Omental fat pad (tissue), 4 donors: ENCODE data around the gene CCDC51. TPM values are rescaled to one million over a fixed set of nuclear protein-coding genes. Genes with fewer than 3 reads are reported as not detected.

Source experiments
- ATAC-seq: fragments of 150-250 bp; one replicate; pipeline ENCODE4 v1.9.1; 2016; ENCODE audit warnings: mild to moderate bottlenecking, moderate library complexity; ENCODE audit not compliant: low FRiP score
- DNase-seq: peaks from one replicate; pipeline ENCODE4 v3.0.0-alpha.2; 2019; ENCODE audit warnings: low spot score
- total RNA-seq, 4 donors: library from RNA; depleted of rRNA; stranded (reverse); fragments of >200 nt; gene quantifications; one replicate each; pipeline ENCODE4 v1.1.0, GENCODE V29; 2016
- TF ChIP-seq, protein P1 (sequence below), 3 donors: fragments of 450-650 bp; IDR thresholded peaks; one replicate each; pipeline ENCODE4 v1.5.1; 2016 to 2017; ENCODE audit warnings: antibody characterized with exemption in 3 of 3, mild to moderate bottlenecking in 3 of 3, moderate library complexity in 2 of 3

The CCDC51 gene
- total RNA-seq, 4 donors from 2014 or later: 11.6 to 15.1 (median 13.6) TPM

DNA sequence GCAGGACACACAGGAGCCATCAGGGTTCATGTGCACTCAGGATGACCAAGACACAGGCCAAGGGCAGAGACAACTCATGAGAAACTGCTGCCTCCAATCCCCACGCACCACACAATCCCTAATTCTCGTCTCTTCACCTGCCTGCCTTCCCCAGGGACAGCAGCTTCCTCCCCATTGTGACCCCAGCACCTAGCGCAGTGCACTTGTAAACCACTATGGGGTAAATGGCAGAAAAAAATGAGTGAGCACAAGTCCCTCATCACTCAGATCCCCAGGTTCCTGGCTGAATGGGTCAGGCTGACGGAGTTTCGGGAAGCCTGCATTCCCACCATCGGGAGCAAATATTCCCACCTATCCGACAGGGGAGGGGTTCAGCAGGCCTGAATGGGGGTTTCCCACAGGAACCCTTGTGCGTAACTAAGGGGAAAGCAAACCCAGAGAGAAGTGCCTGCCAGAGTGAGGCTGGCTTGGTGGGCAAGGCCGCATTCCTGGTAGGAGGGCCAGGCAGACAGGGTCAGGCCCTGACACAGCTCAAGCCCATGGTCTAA, 28.8 kb downstream of the CCDC51 start:
- TF ChIP-seq, protein P1, sequence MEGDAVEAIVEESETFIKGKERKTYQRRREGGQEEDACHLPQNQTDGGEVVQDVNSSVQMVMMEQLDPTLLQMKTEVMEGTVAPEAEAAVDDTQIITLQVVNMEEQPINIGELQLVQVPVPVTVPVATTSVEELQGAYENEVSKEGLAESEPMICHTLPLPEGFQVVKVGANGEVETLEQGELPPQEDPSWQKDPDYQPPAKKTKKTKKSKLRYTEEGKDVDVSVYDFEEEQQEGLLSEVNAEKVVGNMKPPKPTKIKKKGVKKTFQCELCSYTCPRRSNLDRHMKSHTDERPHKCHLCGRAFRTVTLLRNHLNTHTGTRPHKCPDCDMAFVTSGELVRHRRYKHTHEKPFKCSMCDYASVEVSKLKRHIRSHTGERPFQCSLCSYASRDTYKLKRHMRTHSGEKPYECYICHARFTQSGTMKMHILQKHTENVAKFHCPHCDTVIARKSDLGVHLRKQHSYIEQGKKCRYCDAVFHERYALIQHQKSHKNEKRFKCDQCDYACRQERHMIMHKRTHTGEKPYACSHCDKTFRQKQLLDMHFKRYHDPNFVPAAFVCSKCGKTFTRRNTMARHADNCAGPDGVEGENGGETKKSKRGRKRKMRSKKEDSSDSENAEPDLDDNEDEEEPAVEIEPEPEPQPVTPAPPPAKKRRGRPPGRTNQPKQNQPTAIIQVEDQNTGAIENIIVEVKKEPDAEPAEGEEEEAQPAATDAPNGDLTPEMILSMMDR (IDR thresholded peaks at IDR 0.05): no peak
- ATAC-seq (no peak), DNase-seq (peak; percentile 18)

DNA sequence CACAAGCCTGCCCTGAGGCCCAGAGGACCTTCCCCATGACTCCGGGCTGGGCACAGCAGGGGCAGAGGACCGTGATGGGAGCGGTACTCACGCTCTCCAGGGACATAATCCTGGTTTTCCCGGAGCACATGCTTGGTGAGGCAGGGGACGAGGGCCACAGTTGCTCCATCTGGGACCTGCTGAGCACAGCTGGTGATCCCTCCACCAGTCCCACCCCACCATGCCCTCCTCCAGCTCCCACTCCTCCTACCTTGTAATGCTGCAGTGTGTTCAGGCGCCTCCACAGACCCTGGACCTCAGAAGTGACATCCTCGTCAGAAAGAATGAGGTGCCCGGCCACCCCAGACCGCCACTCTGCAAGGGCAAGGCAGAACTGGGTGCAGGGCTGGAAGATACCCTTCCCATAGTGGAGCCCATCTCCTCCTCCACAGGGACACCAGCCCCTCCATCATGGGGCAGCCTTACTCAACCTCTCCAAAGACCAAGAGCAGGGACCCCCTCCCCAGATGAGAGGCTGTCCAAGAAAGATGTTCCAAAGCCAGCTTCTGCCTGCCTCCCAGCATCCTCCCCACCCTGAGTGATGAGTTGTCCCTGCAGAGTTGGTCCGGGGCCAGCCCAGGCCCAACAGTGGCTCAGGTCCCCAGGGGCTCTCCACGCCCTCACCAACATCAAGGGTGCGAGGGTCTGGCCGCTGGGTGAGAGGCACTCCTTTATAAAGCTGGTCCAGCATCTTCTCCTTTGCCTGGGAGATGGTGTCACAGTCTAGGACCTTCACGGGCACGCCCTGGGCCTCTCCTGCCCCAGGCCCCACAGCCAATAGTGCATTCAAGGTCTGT, 29.5 kb downstream of the CCDC51 start:
- TF ChIP-seq, protein P1 (IDR thresholded peaks at IDR 0.05): no peak
- ATAC-seq (no peak), DNase-seq (peak; percentile 16)

DNA sequence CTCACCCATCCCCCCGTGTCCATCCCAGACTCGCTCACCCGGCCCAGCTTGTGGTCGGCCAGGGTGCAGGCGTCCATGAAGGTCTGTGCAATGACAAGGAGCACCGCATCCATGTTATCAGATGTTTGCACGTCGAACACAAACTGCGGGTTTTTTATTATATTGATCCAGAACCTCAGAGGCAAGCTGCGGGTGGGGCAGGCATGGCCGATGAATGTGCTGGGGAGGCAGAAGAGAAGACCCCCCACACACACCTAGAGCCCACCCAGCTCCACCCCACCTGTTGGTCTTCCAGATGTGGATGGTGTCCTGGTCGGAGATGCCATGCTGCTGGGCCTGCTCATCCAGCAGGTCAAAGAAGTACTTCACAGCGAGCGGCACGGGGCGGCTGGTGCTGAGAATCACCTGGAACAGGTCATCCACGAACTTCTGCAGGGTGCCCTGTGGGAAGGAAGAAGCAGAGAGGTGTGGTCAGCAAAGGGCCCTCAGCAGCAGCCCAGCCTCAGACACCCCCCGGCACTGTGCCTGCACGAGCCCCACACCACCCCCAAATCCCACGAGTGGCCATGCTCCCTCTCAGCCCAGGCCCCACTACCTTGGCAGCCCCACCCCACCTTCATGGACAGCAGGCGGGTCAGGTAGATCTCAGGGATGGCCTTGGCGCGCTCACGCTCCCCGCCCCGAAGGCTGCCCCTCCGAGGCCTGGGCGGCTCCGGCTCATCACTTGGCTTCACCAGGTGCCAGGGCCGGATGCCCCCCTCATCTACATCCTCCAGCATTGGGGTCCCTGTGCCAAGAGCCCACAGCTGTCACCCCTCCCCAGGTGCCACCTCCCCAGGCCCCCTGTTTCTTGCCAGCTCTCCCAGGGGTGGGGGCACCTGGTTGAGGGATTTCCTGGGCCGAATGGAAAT, 30.4 kb downstream of the CCDC51 start:
- no peak for ATAC-seq
- DNase-seq: peak; percentile 10
- TF ChIP-seq, protein P1 (IDR thresholded peaks at IDR 0.05): no peak

DNA sequence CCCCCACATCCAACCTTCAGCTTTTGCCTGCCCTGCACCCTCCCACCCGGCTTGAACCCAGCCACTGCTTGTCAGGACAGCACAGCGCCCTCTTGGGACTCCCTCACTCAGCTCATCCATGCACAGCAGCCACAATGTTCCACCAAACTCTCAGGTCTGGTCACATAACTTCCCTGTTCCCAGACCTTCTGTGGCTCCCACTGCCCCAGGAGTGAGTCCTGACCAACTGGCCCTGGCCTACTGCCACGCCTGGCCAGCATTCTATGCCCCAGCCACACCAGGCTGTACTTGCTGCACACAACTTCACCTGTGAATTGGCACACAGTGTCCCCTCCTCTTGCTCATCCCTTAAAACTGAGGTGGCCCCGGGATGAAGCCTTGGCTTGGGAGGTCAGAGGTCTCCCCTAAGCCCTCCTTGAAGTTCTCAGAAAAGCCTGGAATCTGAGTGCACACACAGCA, 31.1 kb downstream of the CCDC51 start:
- TF ChIP-seq, protein P1 (IDR thresholded peaks at IDR 0.05): no peak
- DNase-seq (peak; percentile 19), ATAC-seq (no peak)

DNA sequence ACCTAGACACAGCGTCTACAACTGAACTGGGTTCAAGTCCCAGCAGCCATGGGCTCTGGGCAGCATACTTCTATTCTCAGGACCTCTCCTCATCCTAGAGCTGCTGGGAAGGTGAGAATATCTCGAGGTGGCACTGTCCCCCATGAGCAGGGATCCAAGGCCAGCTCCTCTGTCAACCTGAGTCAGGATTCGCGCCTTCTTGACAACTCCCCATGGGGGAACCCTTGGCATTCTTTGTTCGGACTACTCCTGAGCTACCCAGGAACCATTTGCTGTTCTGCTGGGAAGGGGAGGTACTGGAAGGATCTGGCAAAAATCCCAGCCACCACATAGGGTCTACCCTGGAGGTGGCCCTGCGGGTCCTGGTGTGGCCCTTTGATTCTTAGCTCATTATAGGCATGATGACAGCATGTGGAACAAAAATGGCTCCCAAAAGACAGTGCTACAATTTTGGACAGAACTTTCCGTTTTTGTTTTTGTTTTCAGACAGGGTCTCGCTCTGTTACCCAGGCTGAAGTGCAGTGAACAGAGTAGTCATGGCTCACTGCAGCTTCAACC, 32.3 kb downstream of the CCDC51 start:
- ATAC-seq (no peak), DNase-seq (peak; percentile 12)
- TF ChIP-seq, protein P1 (IDR thresholded peaks at IDR 0.05): no peak
